MCF 10A (cell line): ENCODE measurements around the gene C1orf105. TPM values are rescaled to one million over a fixed set of nuclear protein-coding genes. Genes with fewer than 3 reads are reported as not detected.

Experiments used
- BruUV-seq: library from RNA; stranded (reverse); fragments of 400-500 nt; replicated peaks from 2 replicates; lab custom pipeline; 2021; lab: Mats Ljungman, UMichigan
- CTCF ChIA-PET: fragments of 300-600 bp; sonication (Branson Sonifier 250); formaldehyde crosslinking; extraction: SDS; loops from one replicate; lab custom pipeline; 2021; ENCODE audit warnings: antibody characterized with exemption, inconsistent platforms; lab: Yijun Ruan, JAX
- POLR2A ChIA-PET: fragments of 300-600, 350-650 bp; sonication (Branson Sonifier 250); formaldehyde crosslinking; extraction: SDS; loops from one replicate; lab custom pipeline; 2020; ENCODE audit warnings: antibody characterized with exemption, inconsistent platforms; lab: Yijun Ruan, JAX
- DNase-seq: peaks from one replicate; pipeline ENCODE4 v3.0.0-alpha.2; 2018; ENCODE audit not compliant: unreplicated experiment
- H3K27ac Mint-ChIP-seq: one replicate; pipeline ENCODE4 v1.8.0; 2022; ENCODE audit warnings: mild to moderate bottlenecking, low read depth, mixed read lengths; ENCODE audit not compliant: unreplicated experiment
- H3K27me3 Mint-ChIP-seq: one replicate; pipeline ENCODE4 v1.8.0; 2022; ENCODE audit warnings: mixed read lengths; ENCODE audit not compliant: insufficient read depth, unreplicated experiment
- H3K36me3 Mint-ChIP-seq: one replicate; pipeline ENCODE4 v1.8.0; 2022; ENCODE audit warnings: mild to moderate bottlenecking, moderate library complexity, mixed read lengths; ENCODE audit not compliant: insufficient read depth, unreplicated experiment
- H3K4me1 Mint-ChIP-seq: one replicate; pipeline ENCODE4 v1.8.0; 2022; ENCODE audit warnings: mixed read lengths; ENCODE audit not compliant: insufficient read depth, unreplicated experiment
- H3K4me3 Mint-ChIP-seq: one replicate; pipeline ENCODE4 v1.8.0; 2022; ENCODE audit warnings: mild to moderate bottlenecking, moderate library complexity, mixed read lengths; ENCODE audit not compliant: unreplicated experiment
- H3K9me3 Mint-ChIP-seq: one replicate; pipeline ENCODE4 v1.8.0; 2022; ENCODE audit warnings: mixed read lengths; ENCODE audit not compliant: unreplicated experiment
- intact Hi-C: fragments of 100-400 bp; cut with micrococcal nuclease; formaldehyde crosslinking; loops from 2 replicates; pipeline ENCODE4 v1.14.1; 2022
- total RNA-seq: library from RNA; stranded (reverse); gene quantifications from 2 replicates; pipeline ENCODE4 v1.2.3, GENCODE V29; 2022
- TF ChIP-seq, protein P1 (sequence below): fragments of 200-600 bp; IDR thresholded peaks from one replicate; pipeline ENCODE4 v1.8.0; 2022; ENCODE audit warnings: antibody characterized with exemption, mild to moderate bottlenecking; ENCODE audit not compliant: unreplicated experiment

C1orf105 gene
- total RNA-seq, 1 experiment from 2014 or later, result not detected

DNA sequence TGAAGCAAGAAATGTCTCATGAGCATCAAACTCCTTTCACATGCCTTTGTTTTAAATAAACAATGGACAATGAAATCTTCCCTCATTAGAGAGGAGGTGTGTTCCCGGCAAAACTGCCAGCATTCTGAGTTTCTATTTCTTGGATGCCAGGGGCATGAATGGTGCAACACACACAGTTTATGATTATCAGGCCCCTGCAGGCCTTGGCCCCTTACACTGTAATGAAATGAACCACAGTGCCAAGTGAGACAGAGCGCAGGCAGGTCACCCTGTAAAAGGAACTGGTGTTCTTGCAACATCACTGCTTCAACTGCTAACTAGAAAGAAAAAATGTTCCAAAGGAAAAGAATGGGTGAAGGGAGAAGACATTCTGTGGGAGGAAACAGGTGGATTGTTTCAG is 27.2 kb downstream of the C1orf105 start:
- TF ChIP-seq, protein P1, sequence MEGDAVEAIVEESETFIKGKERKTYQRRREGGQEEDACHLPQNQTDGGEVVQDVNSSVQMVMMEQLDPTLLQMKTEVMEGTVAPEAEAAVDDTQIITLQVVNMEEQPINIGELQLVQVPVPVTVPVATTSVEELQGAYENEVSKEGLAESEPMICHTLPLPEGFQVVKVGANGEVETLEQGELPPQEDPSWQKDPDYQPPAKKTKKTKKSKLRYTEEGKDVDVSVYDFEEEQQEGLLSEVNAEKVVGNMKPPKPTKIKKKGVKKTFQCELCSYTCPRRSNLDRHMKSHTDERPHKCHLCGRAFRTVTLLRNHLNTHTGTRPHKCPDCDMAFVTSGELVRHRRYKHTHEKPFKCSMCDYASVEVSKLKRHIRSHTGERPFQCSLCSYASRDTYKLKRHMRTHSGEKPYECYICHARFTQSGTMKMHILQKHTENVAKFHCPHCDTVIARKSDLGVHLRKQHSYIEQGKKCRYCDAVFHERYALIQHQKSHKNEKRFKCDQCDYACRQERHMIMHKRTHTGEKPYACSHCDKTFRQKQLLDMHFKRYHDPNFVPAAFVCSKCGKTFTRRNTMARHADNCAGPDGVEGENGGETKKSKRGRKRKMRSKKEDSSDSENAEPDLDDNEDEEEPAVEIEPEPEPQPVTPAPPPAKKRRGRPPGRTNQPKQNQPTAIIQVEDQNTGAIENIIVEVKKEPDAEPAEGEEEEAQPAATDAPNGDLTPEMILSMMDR, result no peak
- H3K27me3 Mint-ChIP-seq, result no peaks in the 10 kb centered on the region
- intact Hi-C loops, result no loop called here
- ChIA-PET CTCF (interaction anchor here (2.3 to 7.5 kb wide), 3 partner anchors 12 to 445 kb away, joined by 8 to 89 read pairs (median 31); no protein-coding TSS in a partner anchor), POLR2A (no interaction called here)
- no peak overlapping the region for H3K4me3 Mint-ChIP-seq
- no peaks in the 10 kb centered on the region for H3K36me3 Mint-ChIP-seq
- H3K4me1 Mint-ChIP-seq, result peaks cover 28% of the 10 kb centered on the region
- BruUV-seq, result no TSS peak
- DNase-seq, result peak; percentile 74
- H3K27ac Mint-ChIP-seq, result no peak overlapping the region
- H3K9me3 Mint-ChIP-seq, result no peaks in the 10 kb centered on the region

DNA sequence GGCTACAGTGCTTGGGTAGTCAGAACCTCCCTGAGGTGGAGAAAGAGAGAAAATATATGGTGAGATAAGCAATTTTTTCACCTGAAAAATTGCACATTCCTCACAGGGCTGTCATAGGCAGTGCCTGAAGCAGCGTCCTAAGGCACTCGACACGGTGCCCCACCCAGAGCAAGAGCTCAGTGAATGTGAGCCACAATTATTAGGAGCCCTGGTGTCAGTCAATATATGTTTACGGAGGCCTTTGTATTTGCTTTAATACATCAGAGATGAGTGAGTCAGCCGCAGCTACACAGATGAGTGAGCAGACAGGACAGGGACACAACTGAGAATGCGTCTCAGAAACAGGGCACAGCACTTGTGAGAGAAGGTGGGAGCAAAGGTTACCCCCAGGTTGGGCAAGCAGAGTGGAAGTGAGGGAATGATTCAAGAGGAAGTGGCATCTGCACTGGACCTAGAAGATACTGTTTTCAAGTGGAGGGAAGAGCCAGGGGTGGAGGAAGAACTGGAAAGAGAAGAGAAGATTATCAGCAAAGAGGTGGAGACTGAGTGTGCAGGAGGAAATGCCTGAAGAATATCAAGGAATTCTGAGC is 28.6 kb downstream of the C1orf105 start:
- no peak for DNase-seq
- Mint-ChIP-seq H3K36me3 (no peaks in the 10 kb centered on the region), H3K27ac (peak overlapping the region; percentile 44), H3K27me3 (no peaks in the 10 kb centered on the region), H3K4me1 (peaks cover 28% of the 10 kb centered on the region), H3K9me3 (no peaks in the 10 kb centered on the region), H3K4me3 (no peak overlapping the region)
- BruUV-seq, result no TSS peak
- ChIA-PET POLR2A (interaction anchor here (0.6 to 7.1 kb wide), 8 partner anchors 11 to 934 kb away, joined by 3 to 43 read pairs (median 4); partner anchors contain the start of gene SUCO), CTCF (interaction anchor here (0.6 to 7.5 kb wide), 22 partner anchors 9 to 705 kb away, joined by 3 to 89 read pairs (median 3); no protein-coding TSS in a partner anchor)
- TF ChIP-seq, protein P1, result no peak
- intact Hi-C loops, result no loop called here

DNA sequence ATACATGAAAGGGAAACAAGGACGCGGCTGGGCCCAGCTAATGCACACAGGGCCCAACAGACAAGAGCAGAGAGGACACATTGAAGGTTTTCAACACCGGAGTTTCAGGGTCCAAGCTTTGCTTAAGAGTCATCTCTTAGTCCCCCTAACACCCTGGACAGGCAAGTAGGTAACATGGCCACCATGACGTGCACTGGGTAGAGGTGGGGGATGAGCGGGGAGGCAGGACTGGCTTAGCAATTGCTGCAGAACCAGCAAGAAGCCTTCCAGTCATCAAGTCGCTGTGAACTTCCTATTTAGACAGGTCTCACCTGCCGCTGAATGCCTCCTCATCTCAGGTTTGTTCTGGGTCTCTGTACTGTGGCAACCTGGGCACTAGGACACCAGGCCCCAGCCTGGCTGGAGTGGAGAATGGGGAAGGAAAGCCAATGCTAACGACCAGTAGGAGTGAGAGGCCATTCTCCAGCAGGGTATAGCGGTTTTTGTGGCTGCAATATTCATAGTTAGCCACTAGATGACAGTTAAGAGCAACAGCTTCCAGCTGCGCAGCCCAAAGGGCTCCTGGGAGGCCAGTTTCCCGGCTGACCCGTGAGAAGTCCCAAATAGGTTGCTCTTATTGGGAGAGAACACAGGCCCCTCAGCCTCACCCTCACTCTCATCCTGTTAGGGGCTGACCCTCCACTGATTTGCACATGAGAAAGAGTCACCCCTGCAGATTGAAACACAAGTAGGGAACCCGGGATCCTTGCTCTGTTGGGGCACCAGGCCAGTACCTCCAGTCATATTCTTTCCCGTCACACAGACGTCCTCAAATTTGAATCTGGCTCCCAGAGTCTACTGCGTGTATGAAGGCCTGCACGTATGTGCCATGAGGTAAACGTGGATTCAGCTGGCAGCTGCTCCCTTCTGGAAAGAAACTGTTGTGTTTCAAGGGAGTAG is 29.4 kb downstream of the C1orf105 start:
- intact Hi-C loops, result loop anchor here (1.0 to 5.0 kb wide), 4 partner anchors 82 to 269 kb away; no protein-coding TSS in a partner anchor
- POLR2A ChIA-PET, result interaction anchor here (0.5 to 7.1 kb wide), 13 partner anchors 10 to 935 kb away, joined by 3 to 43 read pairs (median 4); partner anchors contain the start of gene SUCO
- Mint-ChIP-seq H3K27me3 (no peaks in the 10 kb centered on the region), H3K4me3 (no peak overlapping the region), H3K4me1 (peaks cover 28% of the 10 kb centered on the region), H3K36me3 (no peaks in the 10 kb centered on the region), H3K27ac (peak overlapping the region; percentile 44), H3K9me3 (no peaks in the 10 kb centered on the region)
- CTCF ChIA-PET, result interaction anchor here (0.5 to 7.5 kb wide), 38 partner anchors 9 to 706 kb away, joined by 3 to 89 read pairs (median 4); no protein-coding TSS in a partner anchor
- TF ChIP-seq, protein P1, result peak; percentile 97
- BruUV-seq, result no TSS peak
- DNase-seq, result peak; percentile 85
